ENCODE results near the gene COL10A1. TPM values are rescaled to one million over a fixed set of nuclear protein-coding genes. Genes with fewer than 3 reads are reported as not detected.
"Not testable (repeated sequence)": the region's sequence is repeated elsewhere in the genome, so short reads cannot be mapped to it uniquely, and the experiment has no call there.

COL10A1 gene
- total and polyA plus RNA-seq, 4 donors = 0.13 to 0.66 (median 0.40) TPM

- WGBS (ENCODE audit: insufficient coverage) = 100% methylated on average over 1 of the region's 3 CpGs
Observed at GRCh38 chr6:116105247-116105646, 20.7 kb downstream of the COL10A1 start.

GRCh38 chr6:116104636-116105035, 21.3 kb downstream of the COL10A1 start:
- Histone ChIP-seq H3K4me1 (ENCODE audit: control insufficient read depth, insufficient read depth, low read length) (no peaks in the 10 kb centered on the region), H3K9me3 (ENCODE audit: control insufficient read depth, insufficient read depth, low read length) (no peaks in the 10 kb centered on the region), H3K27ac (ENCODE audit: low read depth, low read length) (no peak overlapping the region), H3K36me3 (ENCODE audit: control insufficient read depth, insufficient read depth, low read length) (no peaks in the 10 kb centered on the region), H3K4me3 (ENCODE audit: low read depth, low read length) (no peak overlapping the region), H3K27me3 (ENCODE audit: control insufficient read depth, insufficient read depth, low read length) (no peaks in the 10 kb centered on the region)
- 89% methylated on average over 1 of the region's 1 CpG for WGBS (ENCODE audit: insufficient coverage)
- no peak for DNase-seq (ENCODE audit: low read depth in 4 of 6, low spot score in 6 of 6)

More at GRCh38 chr6:116105247-116105646, 20.7 kb downstream of the COL10A1 start:
- H3K27ac ChIP-seq (ENCODE audit: low read depth, low read length) = no peak overlapping the region
- H3K36me3 ChIP-seq (ENCODE audit: control insufficient read depth, insufficient read depth, low read length) = no peaks in the 10 kb centered on the region
- H3K27me3 ChIP-seq (ENCODE audit: control insufficient read depth, insufficient read depth, low read length) = no peaks in the 10 kb centered on the region
- no peaks in the 10 kb centered on the region for H3K9me3 ChIP-seq (ENCODE audit: control insufficient read depth, insufficient read depth, low read length)
- DNase-seq (ENCODE audit: low read depth in 4 of 6, low spot score in 6 of 6) = no peak
- no peaks in the 10 kb centered on the region for H3K4me1 ChIP-seq (ENCODE audit: control insufficient read depth, insufficient read depth, low read length)
- no peak overlapping the region for H3K4me3 ChIP-seq (ENCODE audit: low read depth, low read length)

GRCh38 chr6:116102873-116103272, 23.1 kb downstream of the COL10A1 start:
- no peaks in the 10 kb centered on the region for H3K4me1 ChIP-seq (ENCODE audit: control insufficient read depth, insufficient read depth, low read length)
- no peak overlapping the region for H3K4me3 ChIP-seq (ENCODE audit: low read depth, low read length)
- 100% methylated on average over 1 of the region's 4 CpGs for WGBS (ENCODE audit: insufficient coverage)
- no peaks in the 10 kb centered on the region for H3K27me3 ChIP-seq (ENCODE audit: control insufficient read depth, insufficient read depth, low read length)
- H3K27ac ChIP-seq (ENCODE audit: low read depth, low read length) = no peak overlapping the region
- no peaks in the 10 kb centered on the region for H3K9me3 ChIP-seq (ENCODE audit: control insufficient read depth, insufficient read depth, low read length)
- DNase-seq (ENCODE audit: low read depth in 4 of 6, low spot score in 6 of 6) = no peak
- no peaks in the 10 kb centered on the region for H3K36me3 ChIP-seq (ENCODE audit: control insufficient read depth, insufficient read depth, low read length)

- no peaks in the 10 kb centered on the region for H3K27me3 ChIP-seq (ENCODE audit: control insufficient read depth, insufficient read depth, low read length)
- DNase-seq (ENCODE audit: low read depth in 4 of 6, low spot score in 6 of 6) = no peak
- no peaks in the 10 kb centered on the region for H3K9me3 ChIP-seq (ENCODE audit: control insufficient read depth, insufficient read depth, low read length)
- no peaks in the 10 kb centered on the region for H3K4me1 ChIP-seq (ENCODE audit: control insufficient read depth, insufficient read depth, low read length)
- H3K27ac ChIP-seq (ENCODE audit: low read depth, low read length) = no peak overlapping the region
- WGBS (ENCODE audit: insufficient coverage) = no CpG with 5 or more reads among the region's 2 CpGs
- peak overlapping the region; percentile 57 for H3K4me3 ChIP-seq (ENCODE audit: low read depth, low read length)
- no peaks in the 10 kb centered on the region for H3K36me3 ChIP-seq (ENCODE audit: control insufficient read depth, insufficient read depth, low read length)
Observed at GRCh38 chr6:116101790-116102189, 24.1 kb downstream of the COL10A1 start.

GRCh38 chr6:116101302-116101718, 24.6 kb downstream of the COL10A1 start:
- H3K9me3 ChIP-seq (ENCODE audit: control insufficient read depth, insufficient read depth, low read length) = no peaks in the 10 kb centered on the region
- no peaks in the 10 kb centered on the region for H3K4me1 ChIP-seq (ENCODE audit: control insufficient read depth, insufficient read depth, low read length)
- H3K36me3 ChIP-seq (ENCODE audit: control insufficient read depth, insufficient read depth, low read length) = no peaks in the 10 kb centered on the region
- peak overlapping the region; percentile 57 for H3K4me3 ChIP-seq (ENCODE audit: low read depth, low read length)
- no peaks in the 10 kb centered on the region for H3K27me3 ChIP-seq (ENCODE audit: control insufficient read depth, insufficient read depth, low read length)
- DNase-seq (ENCODE audit: low read depth in 4 of 6, low spot score in 6 of 6) = peak in 1 of 6 donors; percentile 9
- peak overlapping the region; percentile 82 for H3K27ac ChIP-seq (ENCODE audit: low read depth, low read length)
- 0% methylated on average over 5 of the region's 12 CpGs for WGBS (ENCODE audit: insufficient coverage)

- no peaks in the 10 kb centered on the region for H3K4me1 ChIP-seq (ENCODE audit: control insufficient read depth, insufficient read depth, low read length)
- peaks cover 3% of the 10 kb centered on the region for H3K9me3 ChIP-seq (ENCODE audit: control insufficient read depth, insufficient read depth, low read length)
- peak within 1 kb of the TSS; percentile 82 for H3K27ac ChIP-seq (ENCODE audit: low read depth, low read length)
- peak; percentile 26 to 89 (median 60) for DNase-seq (ENCODE audit: low read depth in 4 of 6, low spot score in 6 of 6)
- WGBS (ENCODE audit: insufficient coverage) = under 1% methylated on average over 86 of the region's 87 CpGs
- H3K4me3 ChIP-seq (ENCODE audit: low read depth, low read length) = peak within 1 kb of the TSS; percentile 57
- no peaks in the 10 kb centered on the region for H3K27me3 ChIP-seq (ENCODE audit: control insufficient read depth, insufficient read depth, low read length)
- H3K36me3 ChIP-seq (ENCODE audit: control insufficient read depth, insufficient read depth, low read length) = no peaks in the 10 kb centered on the region
Observed at GRCh38 chr6:116100419-116101301, 25.3 kb downstream of the COL10A1 start, which contains the start of gene NT5DC1. TSS of gene NT5DC1 (plus strand) at chr6:116100853. CDS start at chr6:116100931, 78 bp downstream.

GRCh38 chr6:116099036-116099435, 26.9 kb downstream of the COL10A1 start:
- Histone ChIP-seq H3K9me3 (ENCODE audit: control insufficient read depth, insufficient read depth, low read length) (peaks cover 3% of the 10 kb centered on the region), H3K27ac (ENCODE audit: low read depth, low read length) (no peak overlapping the region), H3K4me1 (ENCODE audit: control insufficient read depth, insufficient read depth, low read length) (no peaks in the 10 kb centered on the region), H3K36me3 (ENCODE audit: control insufficient read depth, insufficient read depth, low read length) (no peaks in the 10 kb centered on the region), H3K4me3 (ENCODE audit: low read depth, low read length) (no peak overlapping the region), H3K27me3 (ENCODE audit: control insufficient read depth, insufficient read depth, low read length) (no peaks in the 10 kb centered on the region)
- WGBS (ENCODE audit: insufficient coverage) = no CpG with 5 or more reads among the region's 1 CpG
- no peak for DNase-seq (ENCODE audit: low read depth in 4 of 6, low spot score in 6 of 6)

GRCh38 chr6:116096979-116097816, 28.7 kb downstream of the COL10A1 start:
- Histone ChIP-seq H3K4me1 (ENCODE audit: control insufficient read depth, insufficient read depth, low read length) (no peaks in the 10 kb centered on the region), H3K36me3 (ENCODE audit: control insufficient read depth, insufficient read depth, low read length) (no peaks in the 10 kb centered on the region), H3K4me3 (ENCODE audit: low read depth, low read length) (no peak overlapping the region), H3K27ac (ENCODE audit: low read depth, low read length) (no peak overlapping the region), H3K27me3 (ENCODE audit: control insufficient read depth, insufficient read depth, low read length) (no peaks in the 10 kb centered on the region), H3K9me3 (ENCODE audit: control insufficient read depth, insufficient read depth, low read length) (peaks cover 3% of the 10 kb centered on the region)
- peak in 2 of 6 donors; percentile 24 to 63 for DNase-seq (ENCODE audit: low read depth in 4 of 6, low spot score in 6 of 6)
- no CpG with 5 or more reads among the region's 2 CpGs for WGBS (ENCODE audit: insufficient coverage)

- not testable (repeated sequence) for H3K4me1 ChIP-seq (ENCODE audit: control insufficient read depth, insufficient read depth, low read length); H3K27me3 ChIP-seq (ENCODE audit: control insufficient read depth, insufficient read depth, low read length); H3K9me3 ChIP-seq (ENCODE audit: control insufficient read depth, insufficient read depth, low read length); H3K27ac ChIP-seq (ENCODE audit: low read depth, low read length); H3K36me3 ChIP-seq (ENCODE audit: control insufficient read depth, insufficient read depth, low read length); H3K4me3 ChIP-seq (ENCODE audit: low read depth, low read length); DNase-seq (ENCODE audit: low read depth in 4 of 6, low spot score in 6 of 6)
- WGBS (ENCODE audit: insufficient coverage) = 88% methylated on average over 5 of the region's 9 CpGs
Observed at GRCh38 chr6:116096048-116096759, 29.7 kb downstream of the COL10A1 start.
